HG02981 (cell line): ENCODE results near the gene MGAT3.

Source experiments
- ATAC-seq: cut with Tn5 transposase; IDR thresholded peaks from one replicate; pipeline ENCODE4 v1.9.1; 2021; ENCODE audit warnings: mild to moderate bottlenecking, moderate library complexity; ENCODE audit not compliant: unreplicated experiment

Gene MGAT3

DNA sequence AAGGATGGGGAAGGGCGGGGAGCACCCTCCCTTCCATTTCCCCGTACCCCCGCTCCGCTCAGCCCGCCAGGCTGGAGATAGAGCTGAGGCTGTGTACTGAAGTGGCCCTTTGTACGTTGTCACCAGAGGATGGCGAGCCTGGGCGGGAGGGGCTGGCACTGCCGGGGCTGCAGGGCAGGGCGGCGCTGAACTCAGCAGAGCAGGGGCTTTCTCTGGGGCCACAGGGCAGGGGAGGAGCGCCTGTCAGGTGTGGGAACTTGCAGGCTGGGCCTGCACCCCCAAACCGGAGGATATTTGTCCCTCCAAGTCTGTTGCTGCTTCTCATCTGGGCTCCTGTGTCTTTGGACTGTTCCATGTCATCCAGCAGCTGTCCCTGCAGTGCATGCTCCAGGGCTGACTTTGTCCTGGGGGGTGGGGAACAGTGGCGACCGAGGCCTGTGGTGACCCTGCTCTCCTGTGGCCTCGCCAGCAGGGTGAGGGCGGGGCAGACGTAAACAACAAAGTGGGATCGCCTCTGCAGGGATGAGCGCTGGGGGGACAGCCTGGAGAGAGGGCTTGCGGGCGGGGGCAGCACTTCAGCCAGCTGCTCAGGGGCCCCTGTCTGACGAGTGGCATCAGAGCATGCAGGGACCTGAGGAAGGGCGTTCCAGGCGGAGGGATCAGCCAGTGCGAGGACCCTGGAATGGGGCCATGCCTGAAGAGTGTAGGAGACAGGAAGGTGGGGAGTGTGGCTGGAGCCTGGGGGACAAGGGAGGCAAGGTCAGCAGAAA, 13.1 kb downstream of the MGAT3 start:
- ATAC-seq, result no peak

DNA sequence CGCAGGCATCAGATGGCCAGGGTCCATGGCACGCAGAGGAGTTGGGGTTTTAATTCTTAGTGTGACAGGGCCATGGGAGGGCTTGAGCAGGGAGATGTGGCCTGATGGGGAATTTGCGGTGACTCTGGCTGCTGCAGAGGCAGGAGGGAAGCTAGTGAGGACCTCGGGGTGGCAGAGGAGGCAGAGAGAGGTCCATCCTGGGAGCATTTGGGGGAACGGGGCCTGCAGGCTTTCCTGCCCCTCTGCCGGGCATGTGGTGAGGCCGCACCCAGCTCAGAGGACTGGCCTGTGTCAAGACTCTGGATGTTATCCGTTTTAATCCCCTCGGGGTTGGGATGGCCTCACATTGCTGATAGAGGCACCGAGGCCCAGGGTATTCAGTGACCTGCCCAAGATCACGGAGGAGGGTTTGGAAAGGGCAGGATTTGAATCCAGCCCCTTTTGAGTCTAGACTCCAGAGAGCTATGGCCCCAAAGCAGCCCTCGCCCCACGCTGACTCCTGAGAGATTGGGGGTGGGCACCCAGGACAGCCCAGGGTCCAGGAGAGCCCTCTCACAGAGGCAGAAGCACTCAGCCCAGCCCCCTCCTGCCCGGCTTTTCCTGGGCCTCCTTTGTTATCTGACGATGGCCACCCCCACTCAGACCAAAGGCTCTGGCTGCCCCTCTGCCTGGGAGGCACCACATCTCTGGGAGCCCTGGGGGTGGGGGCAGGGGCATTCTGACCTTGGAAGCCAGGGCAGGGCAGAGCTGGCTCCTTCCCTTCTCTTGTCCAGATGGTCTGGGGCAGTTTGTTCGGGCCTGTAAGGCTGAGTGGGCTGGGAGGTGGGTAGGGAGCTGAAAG, 13.9 kb downstream of the MGAT3 start:
- ATAC-seq, result no peak

DNA sequence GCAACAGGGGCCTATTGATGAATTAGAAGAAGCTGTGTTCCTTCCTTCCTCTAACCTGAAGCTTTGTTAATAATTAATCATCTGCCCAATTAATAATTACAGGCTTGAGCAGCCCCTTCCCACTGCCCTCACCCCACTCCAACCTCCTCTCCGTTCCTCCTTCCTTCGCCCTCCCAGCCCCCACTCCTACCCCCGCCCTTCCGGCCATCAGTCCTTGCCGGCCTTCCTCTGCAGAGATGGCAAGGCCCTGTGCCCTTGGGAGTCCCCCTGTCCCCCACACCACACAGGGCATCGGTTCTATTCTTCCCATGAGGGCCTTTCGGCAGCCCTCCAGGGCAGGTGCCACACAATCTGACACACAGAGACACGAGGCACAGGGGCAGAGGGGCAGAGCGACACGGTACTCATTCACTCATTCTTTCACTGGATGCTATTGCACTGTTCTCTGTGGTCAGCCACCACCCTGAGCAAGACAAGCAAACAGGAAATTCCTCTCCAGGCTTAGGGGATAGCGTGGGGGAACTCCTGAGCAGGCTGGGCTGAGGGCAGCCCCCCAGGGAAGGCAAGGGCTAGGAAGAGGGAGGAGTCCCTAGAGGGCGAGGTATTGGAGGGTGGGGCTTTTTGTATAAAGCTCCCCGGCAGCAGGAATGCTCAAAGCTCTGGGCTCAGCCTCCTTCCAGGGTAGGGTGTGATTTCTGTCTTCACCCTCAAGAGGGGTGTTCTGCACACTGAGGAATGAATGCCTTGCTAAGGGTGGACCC, 14.7 kb downstream of the MGAT3 start:
- ATAC-seq, result peak; percentile 61

DNA sequence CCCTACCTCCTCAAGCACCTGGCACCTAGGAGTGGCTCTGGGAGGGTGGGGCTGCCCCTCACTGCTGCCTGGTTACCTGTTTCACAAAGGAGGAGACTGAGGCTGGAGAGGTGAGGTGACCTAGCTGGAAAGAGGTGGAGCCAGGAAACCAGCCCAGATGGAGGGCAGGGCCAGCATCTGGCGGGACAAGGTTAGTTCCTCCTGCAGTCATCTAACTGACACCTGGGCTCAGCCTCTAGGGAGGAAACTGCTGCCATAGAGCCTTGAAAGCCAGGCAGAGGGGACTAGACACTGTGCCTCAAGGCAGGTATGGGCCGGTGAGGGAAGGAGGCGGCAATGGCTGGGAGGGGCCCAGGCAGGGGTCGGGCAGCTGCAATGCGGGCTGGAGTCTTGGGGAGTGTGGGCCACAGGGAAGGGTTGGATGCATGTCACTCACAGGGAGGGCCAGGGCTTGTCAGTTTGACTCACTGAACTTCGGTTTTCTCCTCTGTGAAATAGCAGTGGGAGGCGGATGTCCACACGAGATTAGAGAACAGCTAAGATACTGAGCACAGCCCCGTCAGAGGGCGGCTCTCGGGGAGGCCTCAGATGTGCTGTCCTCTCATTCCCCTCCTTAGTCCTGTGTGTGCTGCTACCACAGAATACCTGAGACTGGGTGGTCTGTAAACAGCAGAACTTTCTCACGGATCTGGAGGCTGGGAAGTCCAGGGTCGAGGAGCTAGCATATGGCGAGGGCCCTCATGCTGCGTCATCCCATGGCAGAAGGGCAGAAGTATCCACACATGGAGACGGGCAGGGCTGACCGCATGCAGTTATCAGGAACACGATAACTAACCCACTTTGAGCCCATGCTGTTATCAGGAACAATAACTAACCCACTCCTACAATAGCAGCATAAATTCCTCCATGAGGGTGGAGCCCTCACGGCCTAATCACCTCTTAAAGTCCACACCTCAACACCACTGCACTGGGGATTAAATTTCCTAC, 16.1 kb downstream of the MGAT3 start:
- no peak for ATAC-seq

DNA sequence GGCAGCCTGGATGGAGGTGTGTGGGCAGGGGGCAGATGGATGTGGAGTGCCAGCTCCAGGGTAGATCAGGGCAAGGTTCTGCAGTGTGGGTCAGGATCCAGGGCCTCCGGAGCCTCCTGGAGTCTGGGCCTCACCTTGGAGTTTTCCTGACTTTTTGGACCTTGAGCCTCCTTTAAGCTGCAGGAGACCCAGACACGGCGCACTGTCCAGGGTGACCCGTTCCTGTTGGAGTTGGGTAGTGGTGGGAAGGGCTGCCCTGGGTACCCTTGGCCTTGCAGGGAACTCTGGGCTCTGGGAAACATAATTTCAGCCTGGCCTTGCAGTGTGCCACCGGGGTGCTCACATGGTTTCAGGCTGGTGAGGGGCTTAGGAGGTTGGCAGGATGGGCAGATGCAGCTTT, 17.0 kb downstream of the MGAT3 start:
- no peak for ATAC-seq

DNA sequence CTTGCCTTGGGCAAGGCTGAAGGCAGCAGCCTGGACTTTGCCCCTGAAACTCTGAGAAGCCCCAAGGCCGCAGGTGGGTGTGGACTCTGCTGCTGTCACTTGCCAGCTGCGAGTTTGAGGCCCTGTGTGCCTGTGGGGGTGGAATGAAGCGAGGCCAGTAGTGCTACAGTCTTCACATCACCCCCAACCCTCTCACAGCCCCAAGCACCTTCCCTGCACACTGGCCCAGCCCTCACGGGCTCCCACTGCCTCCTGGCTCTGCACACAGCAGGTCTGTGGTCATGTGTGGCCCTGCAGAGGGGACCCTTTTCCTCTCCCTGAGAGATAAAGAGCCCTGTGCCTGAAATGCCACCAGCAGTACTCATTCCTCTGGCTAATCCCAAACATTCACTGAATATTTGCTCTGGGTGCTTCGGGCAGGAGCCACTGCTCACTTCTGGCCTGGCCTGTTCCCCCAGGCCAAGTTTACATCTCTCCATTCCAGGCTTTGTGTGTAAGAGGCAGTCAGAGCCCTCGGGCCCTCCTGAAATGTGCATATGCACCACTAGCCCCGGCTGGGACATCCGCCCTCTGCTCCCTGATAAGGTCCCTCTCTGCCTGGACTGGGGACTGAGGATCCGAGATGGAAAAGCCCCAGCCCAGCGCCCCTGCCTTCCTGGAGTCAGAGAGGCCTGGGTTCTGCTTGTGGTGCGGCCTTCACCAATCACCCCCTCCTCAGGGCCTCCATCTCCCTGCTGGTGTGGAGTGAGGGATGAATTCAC, 17.7 kb downstream of the MGAT3 start:
- ATAC-seq, result no peak

DNA sequence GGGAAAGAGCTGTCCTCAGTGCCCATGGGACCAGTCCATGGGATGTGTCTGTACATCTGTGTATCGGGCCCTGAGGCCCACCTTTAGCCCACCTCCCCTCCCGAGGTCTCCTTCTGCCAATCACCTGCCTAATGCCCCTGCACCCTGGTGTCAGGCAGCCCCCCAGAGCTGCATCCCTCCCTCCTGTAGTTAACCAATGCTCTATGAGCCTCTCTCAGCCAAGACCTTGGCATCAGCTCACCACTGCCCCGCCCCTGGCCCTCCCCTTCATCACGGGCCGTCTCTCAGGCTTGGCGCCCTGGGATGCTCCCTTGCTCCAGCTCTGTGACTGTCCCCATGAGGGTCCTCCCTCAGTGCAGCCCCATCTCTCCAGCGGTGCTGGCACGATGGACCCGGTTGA, 18.5 kb downstream of the MGAT3 start:
- no peak for ATAC-seq

DNA sequence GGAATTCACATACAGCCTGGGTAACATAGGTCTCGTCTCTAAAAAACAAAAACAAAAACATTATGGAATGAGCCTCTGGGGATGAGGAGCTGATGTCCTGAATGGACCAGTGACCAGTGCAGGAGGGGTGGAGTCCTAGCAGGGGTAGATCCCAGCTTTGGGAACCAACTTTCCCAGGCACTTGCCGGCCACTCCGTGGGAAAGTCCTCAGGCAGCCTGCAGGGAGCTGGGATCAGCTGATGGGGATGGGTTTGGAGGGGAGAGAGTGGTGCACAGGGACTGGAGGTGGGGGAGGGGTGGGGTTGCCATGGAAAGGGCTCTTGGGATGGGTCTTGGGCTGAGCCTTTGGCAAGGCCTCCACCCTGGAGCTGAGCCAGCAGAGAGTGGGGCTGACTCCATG, 19.1 kb downstream of the MGAT3 start:
- no peak for ATAC-seq

DNA sequence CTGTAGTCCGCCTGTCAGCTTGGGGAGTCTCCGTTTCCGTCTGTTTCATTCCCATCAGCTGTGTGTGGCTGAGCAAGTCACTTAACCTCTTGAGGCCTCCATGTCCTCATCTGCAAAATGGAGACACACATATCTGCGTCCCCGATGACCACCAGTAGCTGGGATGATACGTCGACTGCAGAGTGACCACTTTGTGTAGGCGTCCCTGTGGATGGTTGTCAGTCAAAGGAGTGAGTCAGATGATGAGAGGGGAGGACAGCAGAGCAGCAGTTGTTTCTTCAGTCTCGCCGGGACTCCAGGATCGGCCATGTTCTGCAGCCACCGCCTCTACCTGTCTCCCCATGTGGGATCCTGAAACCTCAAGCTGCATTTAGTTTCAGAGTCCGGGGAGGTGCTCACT, 19.9 kb downstream of the MGAT3 start:
- ATAC-seq, result no peak

DNA sequence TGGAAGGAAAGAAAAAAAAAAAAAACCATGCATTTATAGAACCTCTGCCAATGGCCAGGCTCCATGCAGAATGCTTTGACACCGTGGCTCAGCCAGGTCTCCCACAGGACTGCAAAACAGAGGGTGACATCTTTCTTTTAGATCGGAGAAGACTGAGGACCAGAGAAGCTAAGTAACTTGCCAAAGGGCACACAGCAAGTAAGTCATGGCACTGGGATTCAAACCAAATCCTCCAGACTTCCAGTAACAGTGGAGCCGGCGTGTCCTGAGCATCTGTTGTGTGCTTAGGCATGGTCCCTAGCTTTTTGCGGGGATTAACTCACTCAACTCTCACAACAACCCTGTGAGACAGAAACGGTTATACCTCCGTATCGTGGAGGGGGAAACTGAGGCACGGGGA, 20.7 kb downstream of the MGAT3 start:
- ATAC-seq, result no peak

DNA sequence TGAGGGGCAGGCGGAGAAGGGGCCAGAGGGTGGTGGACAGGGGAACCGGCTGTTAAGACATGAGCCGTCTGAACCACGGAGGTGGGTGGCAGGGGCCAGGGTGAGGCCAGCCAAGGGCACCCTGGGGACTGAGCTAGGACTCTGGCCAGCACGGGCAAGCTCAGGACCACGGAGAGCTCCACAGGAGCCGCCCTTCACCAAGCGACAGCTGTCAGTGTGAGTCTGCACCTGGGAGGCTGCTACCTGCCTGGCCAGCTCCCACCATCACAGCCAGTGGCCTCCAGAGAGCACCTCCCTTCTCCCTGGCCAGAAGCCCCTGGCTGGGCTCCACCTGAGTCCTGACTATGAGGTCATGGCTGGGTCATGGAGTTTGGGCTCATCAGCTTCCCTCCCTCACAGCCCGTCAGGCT, 21.6 kb downstream of the MGAT3 start:
- no peak for ATAC-seq

DNA sequence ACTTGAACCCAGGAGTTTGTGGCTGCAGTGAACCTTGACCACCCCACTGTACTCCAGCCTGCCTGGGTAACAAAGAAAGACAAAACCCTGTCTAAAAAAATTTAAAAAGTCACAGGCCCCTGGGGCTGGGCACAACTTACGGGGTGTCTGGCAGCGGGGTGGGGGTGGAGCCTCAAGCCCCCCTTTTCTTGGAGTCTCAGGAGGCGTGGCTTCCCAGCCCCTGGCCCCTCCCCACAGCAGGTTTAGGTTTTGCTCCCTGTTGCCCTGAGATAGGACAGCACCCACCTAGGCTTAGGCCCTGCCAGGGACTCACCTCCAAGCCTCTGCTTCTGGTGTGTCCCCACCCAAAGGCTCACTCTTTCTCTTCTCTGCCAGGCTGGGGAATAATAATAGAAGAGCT, 22.4 kb downstream of the MGAT3 start:
- no peak for ATAC-seq

DNA sequence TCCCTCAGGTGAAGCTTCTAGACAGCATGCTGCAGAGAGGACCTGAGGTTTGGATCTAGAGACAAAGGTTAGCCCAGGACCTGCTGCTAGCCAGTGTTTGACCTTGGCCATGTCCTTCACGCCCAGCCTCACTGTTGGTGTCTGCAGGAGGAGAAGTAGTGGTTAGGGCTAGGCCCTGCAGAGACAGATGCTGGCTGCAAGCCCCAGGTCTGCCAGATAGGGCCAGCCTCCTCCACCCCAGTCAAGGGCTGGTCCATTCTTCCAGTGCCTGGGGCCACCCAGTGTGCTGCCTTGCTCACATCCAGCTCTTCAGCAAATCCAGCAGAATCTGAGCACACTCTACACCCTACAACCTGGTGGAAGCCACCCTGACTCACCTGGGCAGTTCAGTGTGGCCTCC, 23.7 kb downstream of the MGAT3 start:
- no peak for ATAC-seq

DNA sequence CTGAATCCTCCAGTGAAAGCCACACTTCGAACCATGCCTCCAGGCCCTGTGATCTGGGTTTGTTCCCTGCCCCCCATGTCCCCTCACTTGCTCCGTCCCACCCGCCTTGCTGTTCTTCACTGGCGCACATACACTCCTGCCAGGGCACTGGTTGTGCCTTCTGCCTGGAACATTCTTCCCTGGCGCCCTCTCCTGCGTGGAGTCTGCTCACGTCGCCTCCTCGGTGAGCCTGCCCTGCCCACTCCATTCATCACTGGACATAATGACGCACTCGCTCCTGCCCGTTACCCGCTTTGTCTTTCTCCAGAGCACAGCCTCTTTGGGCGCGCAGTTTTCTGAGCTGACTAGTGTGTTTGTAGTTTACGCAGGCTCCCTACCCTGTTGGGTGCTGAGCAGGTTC, 24.2 kb downstream of the MGAT3 start:
- ATAC-seq, result no peak

DNA sequence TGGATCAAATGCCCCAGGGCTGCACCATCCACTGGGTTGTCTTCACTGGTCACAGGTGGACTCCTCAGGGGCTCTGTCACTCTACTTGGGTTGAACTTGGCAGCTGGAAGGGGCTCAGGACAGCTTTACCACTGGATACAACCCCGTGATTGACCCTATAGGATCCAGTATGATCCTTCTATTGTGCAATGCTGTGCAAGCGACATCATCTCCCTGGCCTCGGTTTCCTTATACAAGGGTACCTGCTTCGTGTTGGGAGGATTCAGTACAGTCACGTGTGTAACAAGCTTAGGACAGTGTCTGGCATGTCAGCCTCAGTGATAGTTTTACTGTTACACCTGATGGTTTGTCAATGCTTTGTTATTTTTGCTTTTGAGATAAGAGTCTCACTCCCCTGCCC, 24.8 kb downstream of the MGAT3 start:
- no peak for ATAC-seq

DNA sequence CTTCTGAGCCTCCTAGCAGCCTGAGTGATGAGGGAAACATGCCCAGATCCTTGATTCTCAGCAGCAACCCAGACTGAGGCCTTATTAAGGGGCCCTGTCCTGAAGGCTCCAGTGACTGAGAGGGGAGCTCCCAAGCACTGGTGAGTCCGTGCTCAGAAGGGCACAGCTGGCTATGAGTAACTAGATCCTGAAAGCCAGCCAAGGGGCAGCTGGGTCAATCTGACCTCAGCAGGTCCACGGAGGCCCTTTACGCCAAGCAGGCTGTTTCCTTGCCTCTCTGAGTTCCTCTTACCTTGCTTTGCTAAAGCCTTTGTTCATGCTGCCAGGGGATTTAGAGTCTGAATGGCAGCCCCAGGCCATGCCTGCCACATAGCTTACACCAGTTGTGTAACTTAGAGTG, 26.0 kb downstream of the MGAT3 start:
- ATAC-seq, result no peak

DNA sequence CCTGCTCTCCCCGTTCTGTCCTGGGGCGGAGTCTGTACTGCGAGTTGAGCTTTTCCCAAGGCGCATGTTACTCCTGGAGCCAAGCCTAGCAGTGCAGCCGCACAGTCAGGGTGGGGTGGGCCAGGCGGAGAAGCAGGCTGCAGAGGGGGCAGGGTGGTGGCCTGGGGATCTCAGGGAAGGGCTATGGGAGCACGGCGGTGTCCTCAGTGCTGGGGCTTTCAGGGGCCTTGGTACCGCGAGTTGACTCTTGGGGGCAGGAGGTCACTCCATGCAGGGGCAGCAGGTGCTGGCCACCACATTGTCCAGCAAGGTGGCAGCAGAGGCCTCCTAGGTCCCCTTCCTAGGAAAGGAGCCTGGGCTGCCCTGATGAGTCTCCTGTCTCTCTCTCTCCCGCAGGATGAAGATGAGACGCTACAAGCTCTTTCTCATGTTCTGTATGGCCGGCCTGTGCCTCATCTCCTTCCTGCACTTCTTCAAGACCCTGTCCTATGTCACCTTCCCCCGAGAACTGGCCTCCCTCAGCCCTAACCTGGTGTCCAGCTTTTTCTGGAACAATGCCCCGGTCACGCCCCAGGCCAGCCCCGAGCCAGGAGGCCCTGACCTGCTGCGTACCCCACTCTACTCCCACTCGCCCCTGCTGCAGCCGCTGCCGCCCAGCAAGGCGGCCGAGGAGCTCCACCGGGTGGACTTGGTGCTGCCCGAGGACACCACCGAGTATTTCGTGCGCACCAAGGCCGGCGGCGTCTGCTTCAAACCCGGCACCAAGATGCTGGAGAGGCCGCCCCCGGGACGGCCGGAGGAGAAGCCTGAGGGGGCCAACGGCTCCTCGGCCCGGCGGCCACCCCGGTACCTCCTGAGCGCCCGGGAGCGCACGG, 30.4 kb downstream of the MGAT3 start:
- ATAC-seq, result no peak

DNA sequence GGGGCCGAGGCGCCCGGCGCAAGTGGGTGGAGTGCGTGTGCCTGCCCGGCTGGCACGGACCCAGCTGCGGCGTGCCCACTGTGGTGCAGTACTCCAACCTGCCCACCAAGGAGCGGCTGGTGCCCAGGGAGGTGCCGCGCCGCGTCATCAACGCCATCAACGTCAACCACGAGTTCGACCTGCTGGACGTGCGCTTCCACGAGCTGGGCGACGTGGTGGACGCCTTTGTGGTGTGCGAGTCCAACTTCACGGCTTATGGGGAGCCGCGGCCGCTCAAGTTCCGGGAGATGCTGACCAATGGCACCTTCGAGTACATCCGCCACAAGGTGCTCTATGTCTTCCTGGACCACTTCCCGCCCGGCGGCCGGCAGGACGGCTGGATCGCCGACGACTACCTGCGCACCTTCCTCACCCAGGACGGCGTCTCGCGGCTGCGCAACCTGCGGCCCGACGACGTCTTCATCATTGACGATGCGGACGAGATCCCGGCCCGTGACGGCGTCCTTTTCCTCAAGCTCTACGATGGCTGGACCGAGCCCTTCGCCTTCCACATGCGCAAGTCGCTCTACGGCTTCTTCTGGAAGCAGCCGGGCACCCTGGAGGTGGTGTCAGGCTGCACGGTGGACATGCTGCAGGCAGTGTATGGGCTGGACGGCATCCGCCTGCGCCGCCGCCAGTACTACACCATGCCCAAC, 31.2 kb downstream of the MGAT3 start:
- no peak for ATAC-seq
